Stimulated activated CD4-positive, alpha-beta T cell treated with anti-CD3 and anti-CD28 coated beads, TNF-alpha, amount 100 ng/mL, for 24 hours (primary cell): Measurements from ENCODE around the gene GFRA3.
"Not testable (repeated sequence)": the region's sequence is repeated elsewhere in the genome, so short reads cannot be mapped to it uniquely, and the experiment has no call there.

ENCODE experiments used
- DNase-seq, 3 experiments: peaks; one replicate each; pipeline ENCODE4 v3.0.0-alpha.2; 2020; ENCODE audit warnings: low read depth in 3 of 3

GFRA3 gene, protein sequence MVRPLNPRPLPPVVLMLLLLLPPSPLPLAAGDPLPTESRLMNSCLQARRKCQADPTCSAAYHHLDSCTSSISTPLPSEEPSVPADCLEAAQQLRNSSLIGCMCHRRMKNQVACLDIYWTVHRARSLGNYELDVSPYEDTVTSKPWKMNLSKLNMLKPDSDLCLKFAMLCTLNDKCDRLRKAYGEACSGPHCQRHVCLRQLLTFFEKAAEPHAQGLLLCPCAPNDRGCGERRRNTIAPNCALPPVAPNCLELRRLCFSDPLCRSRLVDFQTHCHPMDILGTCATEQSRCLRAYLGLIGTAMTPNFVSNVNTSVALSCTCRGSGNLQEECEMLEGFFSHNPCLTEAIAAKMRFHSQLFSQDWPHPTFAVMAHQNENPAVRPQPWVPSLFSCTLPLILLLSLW

DNA sequence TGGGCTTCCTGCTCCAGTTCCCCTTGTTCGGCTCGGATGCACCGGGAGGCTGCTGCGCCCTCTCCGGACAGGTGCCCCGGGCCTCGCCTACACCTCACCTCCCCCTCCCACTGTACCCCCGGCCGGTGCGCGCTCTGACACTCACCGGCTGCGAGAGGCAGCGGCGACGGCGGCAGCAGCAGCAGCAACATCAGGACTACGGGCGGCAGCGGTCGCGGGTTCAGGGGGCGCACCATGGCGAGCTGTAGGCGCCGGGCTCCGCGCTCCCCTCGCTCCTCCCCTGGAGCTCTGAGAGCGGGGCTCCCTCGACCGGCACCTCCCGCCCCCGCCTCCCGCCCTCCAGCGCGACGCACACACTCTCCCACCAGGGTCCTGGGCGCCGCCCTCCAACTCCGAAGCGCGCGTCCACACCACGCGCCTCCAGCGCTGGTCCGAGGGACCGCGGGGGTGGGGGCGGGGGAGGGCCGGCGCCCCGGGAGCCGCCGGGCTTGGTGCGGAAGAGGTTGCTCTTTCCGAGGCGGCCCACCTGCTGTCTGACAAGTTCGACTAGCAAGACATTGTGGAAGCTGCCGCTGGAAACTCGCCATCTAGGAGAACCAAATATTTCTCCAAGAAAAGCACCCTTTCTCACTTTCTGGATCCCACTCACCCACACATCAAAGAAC is at the start of gene GFRA3:
TSS of gene GFRA3 (minus strand) at position 433 of the 665 bp plus-strand sequence. CDS start at position 236, 197 bp downstream.
- DNase-seq: peak in 1 of 3 experiments; percentile 5

- not testable (repeated sequence) for DNase-seq
These were observed 43.8 kb upstream of the GFRA3 start for GRCh38 chr5:138318211-138318610.

DNA sequence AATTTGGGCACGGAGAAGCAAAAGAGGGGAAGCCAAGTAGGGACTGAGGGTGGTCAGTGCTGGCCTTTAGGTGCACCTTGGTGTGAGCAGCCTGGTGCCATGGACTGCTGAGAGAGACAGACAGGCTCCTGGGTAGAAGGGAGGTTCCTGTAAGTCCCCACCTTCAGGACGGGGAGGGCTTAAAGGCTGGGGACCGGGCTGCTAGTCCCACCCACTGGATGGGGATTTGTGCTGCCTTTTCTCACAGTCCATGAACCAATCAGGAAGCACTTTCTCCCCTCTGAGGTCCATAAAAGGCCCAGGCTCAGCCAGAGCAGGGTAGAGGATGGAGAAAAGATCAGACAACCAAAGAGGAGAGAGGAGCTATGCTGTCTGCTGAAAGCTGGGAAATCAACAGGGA is 41.9 kb upstream of the GFRA3 start:
- DNase-seq: no peak

GRCh38 chr5:138315751-138316278 is 41.4 kb upstream of the GFRA3 start:
- no peak for DNase-seq

GRCh38 chr5:138305797-138306196 is 31.4 kb upstream of the GFRA3 start:
- DNase-seq: no peak

DNA sequence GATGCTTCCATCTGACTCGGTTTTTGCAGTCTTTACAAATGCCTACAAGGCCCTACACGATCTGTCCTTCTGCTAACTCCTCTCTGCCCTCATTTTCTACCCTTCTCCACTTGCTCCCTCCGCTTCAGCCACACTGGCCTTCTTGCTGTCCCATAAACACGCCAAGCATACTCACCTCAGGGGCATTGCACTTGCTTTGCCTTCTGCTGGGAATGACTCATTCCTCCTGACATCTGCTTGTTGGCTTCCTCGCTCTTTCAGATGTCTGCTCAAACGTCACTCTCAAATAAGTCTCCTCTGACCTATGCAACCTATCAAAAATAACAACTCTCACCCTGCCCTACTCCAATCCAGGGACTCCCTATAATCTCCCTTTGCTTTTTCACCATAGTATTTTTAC is 29.0 kb upstream of the GFRA3 start:
- DNase-seq: no peak

DNA sequence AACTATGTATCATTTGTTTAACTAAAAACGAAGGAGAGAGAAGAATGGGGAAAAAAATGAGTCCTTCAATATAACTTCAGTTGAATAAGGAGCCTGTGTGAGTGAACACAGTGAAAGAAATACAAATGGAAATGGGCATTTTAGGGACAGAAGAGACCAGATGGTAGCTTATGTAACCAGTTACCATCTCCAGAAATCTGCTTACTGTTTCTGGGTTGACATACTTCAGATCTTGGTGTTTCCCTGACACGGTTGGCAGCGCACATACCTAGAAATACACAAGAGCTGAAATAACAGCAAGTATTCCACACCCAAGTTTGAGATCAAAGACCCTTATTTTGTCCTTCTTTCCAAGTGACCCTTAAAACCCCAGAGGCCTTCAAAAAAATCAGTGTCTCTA is 14.9 kb upstream of the GFRA3 start:
- no peak for DNase-seq

GRCh38 chr5:138287246-138287645 is 12.8 kb upstream of the GFRA3 start:
- DNase-seq: no peak

DNA sequence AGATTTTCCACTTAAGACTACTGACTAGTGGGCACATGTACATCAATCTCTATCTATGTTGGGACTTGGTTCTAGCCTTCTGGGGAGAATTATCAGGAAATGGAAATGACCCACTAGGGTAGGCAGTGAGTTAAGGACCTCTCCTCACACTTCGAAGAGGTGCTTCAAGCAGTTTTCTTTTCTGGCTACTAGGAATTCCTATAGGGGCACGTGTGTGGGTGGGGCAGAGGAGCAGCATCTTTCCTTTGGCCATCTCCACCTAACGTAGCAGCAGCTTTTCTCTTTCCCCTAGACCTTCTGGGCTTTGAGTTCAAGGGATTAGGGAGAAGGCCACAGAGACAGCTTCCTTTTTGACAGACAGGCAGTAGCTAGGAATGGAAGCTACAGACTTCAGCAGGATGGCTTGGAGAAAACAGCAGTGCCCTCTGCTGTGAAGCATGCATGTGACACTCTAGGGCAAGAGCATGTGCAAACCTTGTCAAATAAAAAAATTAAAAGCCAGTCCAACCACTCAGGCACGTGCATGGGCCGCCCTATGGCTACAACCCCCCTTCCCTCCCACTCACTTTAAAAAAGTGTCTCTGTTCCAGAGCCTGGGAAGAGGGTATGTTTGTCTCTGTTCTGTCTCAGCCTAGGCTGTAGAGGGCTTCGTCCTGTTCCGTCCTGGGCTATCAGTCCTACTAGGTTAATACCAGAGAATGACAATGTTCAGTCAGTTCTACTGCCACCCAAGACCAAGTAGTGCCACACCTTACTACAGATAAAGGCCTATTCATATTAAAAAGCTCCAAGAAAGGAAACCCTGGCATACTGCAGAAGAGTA is 8.7 kb upstream of the GFRA3 start:
- DNase-seq: no peak

DNA sequence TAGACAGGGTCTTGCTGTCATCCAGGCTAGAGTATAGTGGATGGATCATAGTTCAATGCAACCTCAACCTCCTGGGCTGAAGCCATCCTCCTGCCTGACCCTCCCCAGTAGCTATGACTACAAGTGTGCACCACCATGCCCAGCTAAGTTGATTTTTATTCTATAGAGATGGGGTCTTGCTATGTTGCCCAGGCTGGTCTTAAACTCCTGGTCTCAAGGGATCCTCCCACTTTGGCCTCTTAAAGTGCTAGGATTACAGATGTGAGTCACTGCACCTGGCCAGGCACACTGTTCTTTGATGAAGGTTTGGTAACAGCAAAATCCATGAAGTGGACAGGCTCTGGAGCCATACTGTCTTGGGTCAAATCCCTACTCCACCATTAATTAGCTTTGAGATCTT is 6.5 kb upstream of the GFRA3 start:
- no peak for DNase-seq

DNA sequence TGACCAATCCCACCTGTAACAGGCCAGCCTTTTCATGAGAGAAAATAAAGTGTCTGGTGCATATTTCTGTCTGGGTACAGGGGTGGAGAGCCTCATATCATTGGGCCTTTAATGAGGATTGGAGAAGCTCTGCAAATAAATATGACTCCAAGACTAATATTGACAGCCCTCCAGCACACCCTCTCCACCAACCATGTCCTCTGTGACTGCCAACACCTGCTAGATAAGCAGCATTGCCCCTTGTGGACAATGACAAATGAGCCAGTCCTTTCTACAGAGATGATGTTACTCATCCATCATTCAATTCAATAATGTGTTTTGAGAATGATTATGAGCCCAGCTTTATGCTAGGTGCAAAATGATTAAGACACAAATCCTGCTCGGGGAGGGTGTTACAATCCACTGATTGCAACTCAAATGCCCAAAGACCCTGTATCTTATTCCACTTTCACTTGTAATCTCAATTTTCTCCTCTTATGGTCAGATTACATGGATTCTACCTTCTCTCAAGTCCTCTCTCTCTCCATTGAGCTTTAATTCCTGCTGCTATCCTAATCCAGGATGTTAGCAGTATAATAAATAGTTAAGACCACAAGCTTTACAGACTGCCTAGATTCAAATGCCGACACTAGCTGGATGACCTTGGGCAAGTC is 2.1 kb upstream of the GFRA3 start:
- no peak for DNase-seq

GRCh38 chr5:138275895-138276294 is 1.5 kb upstream of the GFRA3 start:
- DNase-seq: no peak

DNA sequence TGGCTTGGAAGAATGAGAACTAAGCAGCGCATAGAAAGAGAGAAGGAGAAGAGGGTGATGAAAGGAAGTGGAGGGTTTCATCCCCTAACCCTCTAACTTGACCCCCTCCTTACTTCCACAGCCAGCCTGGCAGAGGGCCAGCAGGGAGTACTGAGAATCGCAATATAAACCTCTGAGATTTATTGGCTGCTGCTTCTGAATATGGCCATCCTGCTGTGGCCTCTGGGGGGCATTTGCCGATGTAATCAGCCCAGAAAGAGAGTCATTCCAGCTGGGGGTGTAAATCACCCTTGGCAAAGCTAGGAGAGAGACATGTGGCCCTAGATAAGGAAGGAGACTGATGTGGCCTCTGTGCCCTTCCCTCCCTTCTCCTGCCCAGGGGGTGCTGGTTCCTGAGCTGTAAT is 960 bp upstream of the GFRA3 start:
- no peak for DNase-seq

DNA sequence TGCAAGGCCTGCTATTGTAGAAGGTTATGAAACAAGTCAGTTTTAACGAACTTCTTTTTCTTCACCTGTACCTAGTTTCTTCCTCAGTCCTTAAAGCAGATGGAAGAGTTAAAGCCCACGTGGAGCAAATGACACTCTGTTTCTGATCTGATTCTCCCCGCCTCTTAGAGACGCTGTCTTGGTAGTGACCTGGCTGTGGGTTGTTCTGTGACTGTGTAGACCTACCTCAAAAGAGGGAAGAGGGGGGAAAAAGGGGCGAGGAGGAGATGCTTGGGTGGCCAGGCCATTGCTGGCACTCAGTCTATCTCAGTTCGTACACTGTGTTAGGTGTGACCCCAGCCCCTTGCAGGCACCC is 610 bp downstream of the GFRA3 start:
- DNase-seq: no peak

DNA sequence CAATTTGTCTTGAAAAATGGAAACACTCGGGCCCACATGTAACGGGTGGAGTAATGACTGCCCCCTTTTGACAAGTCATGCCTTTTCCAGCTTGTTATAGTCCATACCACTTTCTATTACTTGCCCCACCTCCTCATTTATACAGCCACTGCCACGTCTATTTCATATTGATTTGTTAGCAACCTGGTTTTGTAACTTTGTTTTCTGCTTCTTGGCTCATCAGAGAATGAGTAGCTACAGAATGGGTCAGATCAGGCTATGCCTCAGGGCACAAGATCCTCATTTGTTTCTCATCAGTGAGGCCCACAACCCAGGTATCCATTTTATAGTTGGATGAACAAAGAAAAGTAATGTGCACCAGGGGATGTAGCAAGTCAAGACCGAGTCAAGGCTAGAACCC is 1.7 kb downstream of the GFRA3 start:
- no peak for DNase-seq

DNA sequence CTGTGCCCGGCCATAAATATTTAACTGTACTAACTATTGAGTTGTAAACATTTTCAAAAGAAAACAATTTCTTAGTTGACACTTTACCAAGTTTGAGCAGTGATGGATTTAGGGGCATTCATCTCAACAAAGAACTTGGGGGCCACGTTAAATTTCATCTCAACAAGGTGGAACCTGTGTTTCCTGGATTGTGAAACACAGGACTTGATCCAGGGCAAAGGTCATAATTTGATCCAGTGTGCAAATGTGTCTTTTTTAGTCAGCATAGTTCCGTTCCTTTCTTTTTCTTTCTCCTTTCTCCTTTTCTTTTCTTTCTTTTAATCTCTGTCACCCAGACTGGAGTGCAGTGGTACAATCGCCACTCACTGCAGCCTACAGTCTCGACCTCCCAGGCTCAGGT is 3.1 kb downstream of the GFRA3 start:
- DNase-seq: no peak

DNA sequence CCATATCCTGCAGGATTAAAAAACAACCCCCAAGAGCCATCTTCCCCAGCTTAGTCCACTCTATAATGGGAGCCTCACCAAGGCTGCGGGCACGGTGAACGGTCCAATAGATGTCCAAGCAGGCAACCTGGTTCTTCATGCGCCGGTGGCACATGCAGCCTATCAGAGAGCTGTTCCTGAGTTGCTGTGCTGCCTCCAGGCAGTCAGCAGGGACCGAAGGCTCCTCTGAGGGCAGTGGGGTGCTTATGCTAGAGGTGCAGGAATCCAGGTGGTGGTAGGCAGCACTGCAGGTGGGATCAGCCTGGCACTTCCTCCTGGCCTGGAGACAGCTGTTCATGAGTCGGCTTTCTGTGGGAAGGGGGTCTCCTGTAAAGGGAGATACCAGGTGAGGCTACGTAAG is 10.2 kb downstream of the GFRA3 start:
- no peak for DNase-seq

GRCh38 chr5:138263581-138263980 is 10.8 kb downstream of the GFRA3 start:
- DNase-seq: no peak

GRCh38 chr5:138258704-138259292 is 15.6 kb downstream of the GFRA3 start:
- no peak for DNase-seq

GRCh38 chr5:138257583-138257982 is 16.8 kb downstream of the GFRA3 start:
- DNase-seq: no peak

DNA sequence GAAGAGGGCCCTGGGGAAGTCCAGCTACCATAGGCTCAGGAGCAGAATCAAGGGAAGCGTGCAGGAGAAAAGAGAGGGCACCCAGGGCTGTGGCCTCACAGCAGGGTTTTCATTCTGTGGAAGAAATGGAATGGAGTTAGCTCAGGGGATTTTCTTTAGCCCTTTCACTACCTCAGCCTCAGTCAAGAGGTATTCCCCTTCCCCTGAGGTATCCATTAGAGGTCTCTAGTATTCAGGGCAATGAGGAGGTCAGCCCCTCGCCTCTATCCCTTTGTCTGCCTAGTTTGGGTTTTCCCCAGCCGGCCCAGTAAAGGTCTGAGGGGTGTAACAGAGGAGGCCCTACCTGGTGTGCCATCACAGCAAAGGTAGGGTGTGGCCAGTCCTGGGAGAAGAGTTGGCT is 21.5 kb downstream of the GFRA3 start:
- no peak for DNase-seq
